SK-N-SH treated with all-trans-retinoic acid at 6 μM for 48 hours (cell line): ENCODE results near the gene SSR1.

Source experiments
- ATAC-seq: fragments of 200-7000 bp; cut with Tn5 transposase; 3 replicates; pipeline ENCODE4 v1.9.1; 2020; ENCODE audit warnings: mild to moderate bottlenecking, moderate library complexity
- ARNTL ChIP-seq: fragments of 450-650 bp; formaldehyde crosslinking; IDR thresholded peaks from 2 replicates; pipeline ENCODE4 v1.5.0; 2020; ENCODE audit warnings: low read depth, mild to moderate bottlenecking, moderate library complexity, borderline replicate concordance
- BACH2 ChIP-seq: fragments of 250-450 bp; sonication (Bioruptor Pico); IDR thresholded peaks from 2 replicates; pipeline ENCODE4 v1.9.0; 2021; ENCODE audit warnings: mild to moderate bottlenecking, borderline replicate concordance
- CSDC2 ChIP-seq: fragments of 250-450 bp; sonication (Bioruptor Pico); IDR thresholded peaks from 2 replicates; pipeline ENCODE4 v1.5.0; 2020; ENCODE audit warnings: mild to moderate bottlenecking, moderate library complexity
- ESRRG ChIP-seq: fragments of 250-450 bp; sonication (Bioruptor Pico); IDR thresholded peaks from 2 replicates; pipeline ENCODE4 v1.6.1; 2021; ENCODE audit warnings: mild to moderate bottlenecking
- GLIS3 ChIP-seq: fragments of 250-450 bp; sonication (Bioruptor Pico); IDR thresholded peaks from 2 replicates; pipeline ENCODE4 v1.5.0; 2020; ENCODE audit warnings: mild to moderate bottlenecking, moderate library complexity
- ISL1 ChIP-seq: fragments of 250-450 bp; sonication (Bioruptor Pico); IDR thresholded peaks from 2 replicates; pipeline ENCODE4 v2.1.2; 2022; ENCODE audit warnings: mild to moderate bottlenecking, moderate library complexity
- OSR1 ChIP-seq: fragments of 250-450 bp; sonication (Bioruptor Pico); IDR thresholded peaks from 2 replicates; pipeline ENCODE4 v1.8.0; 2022; ENCODE audit warnings: moderate library complexity, mild to moderate bottlenecking, inconsistent platforms
- PPARA ChIP-seq: fragments of 250-450 bp; sonication (Bioruptor Pico); IDR thresholded peaks from 2 replicates; pipeline ENCODE4 v1.5.0; 2020; ENCODE audit warnings: mild to moderate bottlenecking, borderline replicate concordance
- RARB ChIP-seq: fragments of 250-450 bp; sonication (Bioruptor Pico); IDR thresholded peaks from 2 replicates; pipeline ENCODE4 v1.8.0; 2021; ENCODE audit warnings: mild to moderate bottlenecking, moderate library complexity
- TOX ChIP-seq: fragments of 250-450 bp; sonication (Bioruptor Pico); IDR thresholded peaks from 2 replicates; pipeline ENCODE4 v1.8.0; 2021; ENCODE audit warnings: mild to moderate bottlenecking, moderate library complexity, borderline replicate concordance
- TSHZ2 ChIP-seq: fragments of 250-450 bp; sonication (Bioruptor Pico); IDR thresholded peaks from 2 replicates; pipeline ENCODE4 v1.5.0; 2020; ENCODE audit warnings: mild to moderate bottlenecking, moderate library complexity
- ZC3H10 ChIP-seq: fragments of 250-450 bp; sonication (Bioruptor Pico); IDR thresholded peaks from 2 replicates; pipeline ENCODE4 v1.5.1; 2021; ENCODE audit warnings: mild to moderate bottlenecking, moderate library complexity
- ZFP3 ChIP-seq: fragments of 250-450 bp; sonication (Bioruptor Pico); IDR thresholded peaks from 2 replicates; pipeline ENCODE4 v1.5.0; 2020; ENCODE audit warnings: mild to moderate bottlenecking, moderate library complexity
- ZFP30 ChIP-seq: fragments of 450-650 bp; formaldehyde crosslinking; IDR thresholded peaks from 2 replicates; pipeline ENCODE4 v1.5.0; 2022; ENCODE audit warnings: mild to moderate bottlenecking, moderate library complexity
- ZNF565 ChIP-seq: fragments of 450-650 bp; formaldehyde crosslinking; conservative IDR thresholded peaks from 2 replicates; pipeline ENCODE4 v1.5.0; 2020; ENCODE audit warnings: low read depth, mild to moderate bottlenecking, moderate library complexity
- ZNF70 ChIP-seq: fragments of 450-650 bp; formaldehyde crosslinking; IDR thresholded peaks from 2 replicates; pipeline ENCODE4 v1.5.0; 2020; ENCODE audit warnings: mild to moderate bottlenecking, moderate library complexity
- ZNF8 ChIP-seq: fragments of 450-650 bp; formaldehyde crosslinking; IDR thresholded peaks from 2 replicates; pipeline ENCODE4 v1.5.0; 2020; ENCODE audit warnings: mild to moderate bottlenecking, moderate library complexity
- TF ChIP-seq, protein P1 (sequence below): fragments of 250-450 bp; sonication (Bioruptor Pico); IDR thresholded peaks from 2 replicates; pipeline ENCODE4 v1.5.1; 2020; ENCODE audit warnings: low read depth, mild to moderate bottlenecking, moderate library complexity
- TF ChIP-seq, protein P2 (sequence below): fragments of 250-450 bp; sonication (Bioruptor Pico); IDR thresholded peaks from 2 replicates; pipeline ENCODE4 v1.8.0; 2020; ENCODE audit warnings: mild to moderate bottlenecking, moderate library complexity, borderline replicate concordance
- TF ChIP-seq, protein P3 (sequence below): fragments of 250-450 bp; sonication (Bioruptor Pico); IDR thresholded peaks from 2 replicates; pipeline ENCODE4 v1.5.1; 2021; ENCODE audit warnings: mild to moderate bottlenecking, moderate library complexity

Gene SSR1

DNA sequence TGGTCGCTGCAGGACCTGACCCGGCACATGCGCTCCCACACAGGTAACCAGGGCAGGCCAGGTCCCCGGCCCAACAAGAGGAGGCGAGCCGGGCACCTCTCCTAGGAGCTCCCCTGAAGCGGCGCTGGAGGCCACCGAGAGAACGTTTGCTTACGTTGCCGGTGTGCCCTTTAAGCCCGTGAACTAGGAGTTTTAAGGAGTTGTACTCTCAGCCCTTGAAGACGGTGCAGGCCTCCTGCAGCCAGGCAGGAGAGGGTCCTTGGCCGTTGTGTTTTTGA is 65.9 kb downstream of the SSR1 start:
- ATAC-seq = no peak
- TF ChIP-seq OSR1 (CRISPR knock-in tag) = no peak

- TF ChIP-seq ARNTL (CRISPR knock-in tag) (no peak), ZFP30 (CRISPR knock-in tag) (no peak), ZFP3 (no peak), ESRRG (no peak), ZNF70 (CRISPR knock-in tag) (no peak), CSDC2 (no peak)
- TF ChIP-seq, protein P1, sequence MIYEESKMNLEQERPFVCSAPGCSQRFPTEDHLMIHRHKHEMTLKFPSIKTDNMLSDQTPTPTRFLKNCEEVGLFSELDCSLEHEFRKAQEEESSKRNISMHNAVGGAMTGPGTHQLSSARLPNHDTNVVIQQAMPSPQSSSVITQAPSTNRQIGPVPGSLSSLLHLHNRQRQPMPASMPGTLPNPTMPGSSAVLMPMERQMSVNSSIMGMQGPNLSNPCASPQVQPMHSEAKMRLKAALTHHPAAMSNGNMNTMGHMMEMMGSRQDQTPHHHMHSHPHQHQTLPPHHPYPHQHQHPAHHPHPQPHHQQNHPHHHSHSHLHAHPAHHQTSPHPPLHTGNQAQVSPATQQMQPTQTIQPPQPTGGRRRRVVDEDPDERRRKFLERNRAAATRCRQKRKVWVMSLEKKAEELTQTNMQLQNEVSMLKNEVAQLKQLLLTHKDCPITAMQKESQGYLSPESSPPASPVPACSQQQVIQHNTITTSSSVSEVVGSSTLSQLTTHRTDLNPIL (CRISPR knock-in tag) = no peak
- no peak for ATAC-seq
Measured at GRCh38 chr6:7246401-7247178, 66.4 kb downstream of the SSR1 start.

- no peak for TF ChIP-seq TSHZ2 (CRISPR knock-in tag)
- TF ChIP-seq ZFP3 = no peak
- TF ChIP-seq, protein P2, sequence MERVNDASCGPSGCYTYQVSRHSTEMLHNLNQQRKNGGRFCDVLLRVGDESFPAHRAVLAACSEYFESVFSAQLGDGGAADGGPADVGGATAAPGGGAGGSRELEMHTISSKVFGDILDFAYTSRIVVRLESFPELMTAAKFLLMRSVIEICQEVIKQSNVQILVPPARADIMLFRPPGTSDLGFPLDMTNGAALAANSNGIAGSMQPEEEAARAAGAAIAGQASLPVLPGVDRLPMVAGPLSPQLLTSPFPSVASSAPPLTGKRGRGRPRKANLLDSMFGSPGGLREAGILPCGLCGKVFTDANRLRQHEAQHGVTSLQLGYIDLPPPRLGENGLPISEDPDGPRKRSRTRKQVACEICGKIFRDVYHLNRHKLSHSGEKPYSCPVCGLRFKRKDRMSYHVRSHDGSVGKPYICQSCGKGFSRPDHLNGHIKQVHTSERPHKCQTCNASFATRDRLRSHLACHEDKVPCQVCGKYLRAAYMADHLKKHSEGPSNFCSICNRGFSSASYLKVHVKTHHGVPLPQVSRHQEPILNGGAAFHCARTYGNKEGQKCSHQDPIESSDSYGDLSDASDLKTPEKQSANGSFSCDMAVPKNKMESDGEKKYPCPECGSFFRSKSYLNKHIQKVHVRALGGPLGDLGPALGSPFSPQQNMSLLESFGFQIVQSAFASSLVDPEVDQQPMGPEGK = no peak
- TF ChIP-seq ISL1 (CRISPR knock-in tag) = no peak
- TF ChIP-seq ZFP30 (CRISPR knock-in tag) = no peak
- TF ChIP-seq, protein P1 (CRISPR knock-in tag) = no peak
- no peak for TF ChIP-seq ZNF565
- TF ChIP-seq TOX (CRISPR knock-in tag) = no peak
- TF ChIP-seq GLIS3 = no peak
- TF ChIP-seq BACH2 (CRISPR knock-in tag) = no peak
- no peak for TF ChIP-seq RARB (CRISPR knock-in tag)
- TF ChIP-seq ZNF8 (CRISPR knock-in tag) = no peak
- TF ChIP-seq PPARA = no peak
Measured at GRCh38 chr6:7245668-7246393, 67.2 kb downstream of the SSR1 start.

DNA sequence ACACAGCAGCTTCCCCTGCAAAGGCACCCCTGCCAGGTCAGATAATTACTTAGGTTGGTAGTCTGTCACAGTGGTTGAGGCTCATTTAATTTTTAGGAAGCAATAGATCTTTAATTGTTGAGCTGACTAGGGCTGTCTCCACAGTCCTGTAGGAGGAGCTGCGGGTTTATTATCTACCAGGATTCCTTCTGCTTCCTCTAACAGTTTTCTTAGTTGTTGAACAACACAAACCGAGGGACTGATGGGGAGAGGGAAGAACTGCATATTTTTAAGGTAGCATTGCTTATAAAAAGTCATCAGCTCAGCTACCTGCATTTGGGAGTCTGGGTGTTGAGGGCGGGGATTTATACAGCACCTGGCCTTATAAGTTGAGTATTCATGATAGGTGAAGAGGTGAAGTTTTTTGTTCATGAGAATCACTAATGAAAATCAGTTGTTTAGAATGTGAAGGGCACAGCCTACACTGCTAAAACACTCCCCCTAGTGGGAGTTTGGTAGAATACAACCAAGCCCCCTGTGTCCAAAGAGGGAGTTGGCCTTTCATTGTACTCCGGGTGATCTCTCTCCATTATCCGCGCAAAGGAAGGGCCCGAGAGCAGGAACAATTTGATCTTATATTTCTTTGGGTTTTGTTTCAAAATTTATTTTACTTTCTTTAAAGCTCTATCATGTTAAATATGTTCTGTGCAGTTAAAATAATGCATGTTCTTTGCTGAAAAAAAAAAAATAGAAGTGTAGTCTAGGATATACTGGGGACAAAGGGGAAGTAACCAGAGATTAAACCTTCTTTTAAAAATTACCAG is 69.6 kb downstream of the SSR1 start:
- peak; percentile 83 for ATAC-seq
- TF ChIP-seq ZFP30 (CRISPR knock-in tag) = no peak
- no peak for TF ChIP-seq ARNTL (CRISPR knock-in tag)
- TF ChIP-seq ESRRG = no peak
- no peak for TF ChIP-seq ZFP3
- TF ChIP-seq, all 23 proteins: peak for 0

More at GRCh38 chr6:7245668-7246393, 67.2 kb downstream of the SSR1 start:
- no peak for ATAC-seq

DNA sequence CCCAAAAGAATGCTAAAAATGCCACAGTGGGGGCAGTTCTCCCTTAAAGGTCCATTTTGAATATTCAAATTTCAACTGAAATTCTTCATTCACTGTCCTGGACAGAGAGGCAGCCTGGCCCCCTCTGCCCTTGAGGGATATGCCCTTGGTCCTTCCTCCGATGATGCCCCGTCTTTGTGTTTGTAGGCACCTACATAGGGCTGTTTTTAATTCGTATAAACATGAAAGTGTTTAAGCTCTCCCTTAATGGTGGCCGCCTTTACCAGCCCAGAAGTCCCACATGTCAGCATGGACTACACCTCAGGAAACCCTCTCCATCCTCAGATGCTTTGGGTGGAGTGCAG is 70.2 kb downstream of the SSR1 start:
- no peak for TF ChIP-seq ZFP30 (CRISPR knock-in tag)
- TF ChIP-seq, protein P3, sequence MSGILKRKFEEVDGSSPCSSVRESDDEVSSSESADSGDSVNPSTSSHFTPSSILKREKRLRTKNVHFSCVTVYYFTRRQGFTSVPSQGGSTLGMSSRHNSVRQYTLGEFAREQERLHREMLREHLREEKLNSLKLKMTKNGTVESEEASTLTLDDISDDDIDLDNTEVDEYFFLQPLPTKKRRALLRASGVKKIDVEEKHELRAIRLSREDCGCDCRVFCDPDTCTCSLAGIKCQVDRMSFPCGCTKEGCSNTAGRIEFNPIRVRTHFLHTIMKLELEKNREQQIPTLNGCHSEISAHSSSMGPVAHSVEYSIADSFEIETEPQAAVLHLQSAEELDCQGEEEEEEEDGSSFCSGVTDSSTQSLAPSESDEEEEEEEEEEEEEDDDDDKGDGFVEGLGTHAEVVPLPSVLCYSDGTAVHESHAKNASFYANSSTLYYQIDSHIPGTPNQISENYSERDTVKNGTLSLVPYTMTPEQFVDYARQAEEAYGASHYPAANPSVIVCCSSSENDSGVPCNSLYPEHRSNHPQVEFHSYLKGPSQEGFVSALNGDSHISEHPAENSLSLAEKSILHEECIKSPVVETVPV (CRISPR knock-in tag) = no peak
- no peak for TF ChIP-seq ZC3H10 (CRISPR knock-in tag)
- ATAC-seq = no peak; the same call in 2 of the 3 replicates
